ENCODE measurements around the gene FTCD.

DNA sequence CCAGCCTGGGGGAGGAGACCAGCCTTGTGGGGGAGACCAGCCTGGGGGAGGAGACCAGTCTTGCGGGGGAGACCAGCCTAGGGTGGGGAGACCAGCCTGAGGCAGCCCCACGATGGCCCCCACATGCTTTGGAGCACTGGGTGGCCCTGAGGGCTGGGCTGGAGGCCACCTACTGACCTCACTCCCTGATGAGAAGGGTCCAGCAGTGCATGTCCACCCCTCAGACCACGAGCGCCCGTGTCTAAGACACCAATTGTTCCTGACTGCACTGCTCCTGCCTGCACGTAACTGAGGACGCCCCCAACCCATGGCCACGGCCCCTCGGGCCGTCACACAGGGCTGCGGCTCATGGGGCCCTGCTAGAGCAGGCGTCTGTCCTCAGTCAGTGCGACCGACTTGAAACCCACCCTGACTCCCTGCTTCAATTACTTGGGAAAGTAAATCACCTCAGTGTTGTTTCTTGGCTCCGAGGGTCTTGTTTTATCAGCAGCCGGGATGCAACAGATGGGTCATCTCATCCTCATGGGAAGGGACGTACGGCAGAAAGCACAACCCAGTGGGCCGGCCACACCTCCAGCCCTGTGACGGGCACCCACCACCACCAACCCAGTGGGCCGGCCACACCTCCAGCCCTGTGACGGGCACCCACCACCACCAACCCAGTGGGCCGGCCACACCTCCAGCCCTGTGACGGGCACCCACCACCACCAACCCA is 28.7 kb upstream of the FTCD start, which contains the start of gene SPATC1L:
- TF ChIP-seq, protein P1, sequence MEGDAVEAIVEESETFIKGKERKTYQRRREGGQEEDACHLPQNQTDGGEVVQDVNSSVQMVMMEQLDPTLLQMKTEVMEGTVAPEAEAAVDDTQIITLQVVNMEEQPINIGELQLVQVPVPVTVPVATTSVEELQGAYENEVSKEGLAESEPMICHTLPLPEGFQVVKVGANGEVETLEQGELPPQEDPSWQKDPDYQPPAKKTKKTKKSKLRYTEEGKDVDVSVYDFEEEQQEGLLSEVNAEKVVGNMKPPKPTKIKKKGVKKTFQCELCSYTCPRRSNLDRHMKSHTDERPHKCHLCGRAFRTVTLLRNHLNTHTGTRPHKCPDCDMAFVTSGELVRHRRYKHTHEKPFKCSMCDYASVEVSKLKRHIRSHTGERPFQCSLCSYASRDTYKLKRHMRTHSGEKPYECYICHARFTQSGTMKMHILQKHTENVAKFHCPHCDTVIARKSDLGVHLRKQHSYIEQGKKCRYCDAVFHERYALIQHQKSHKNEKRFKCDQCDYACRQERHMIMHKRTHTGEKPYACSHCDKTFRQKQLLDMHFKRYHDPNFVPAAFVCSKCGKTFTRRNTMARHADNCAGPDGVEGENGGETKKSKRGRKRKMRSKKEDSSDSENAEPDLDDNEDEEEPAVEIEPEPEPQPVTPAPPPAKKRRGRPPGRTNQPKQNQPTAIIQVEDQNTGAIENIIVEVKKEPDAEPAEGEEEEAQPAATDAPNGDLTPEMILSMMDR (IDR thresholded peaks at IDR 0.05): no peak
- TF ChIP-seq EP300 (IDR thresholded peaks at IDR 0.05) (no peak), POLR2A (IDR thresholded peaks at IDR 0.05) (no peak)
